GM19099 (cell line): Measurements from ENCODE around the gene WNK2.

Experiments
- POLR2A ChIP-seq: IDR thresholded peaks from 3 replicates; pipeline ENCODE4 v1.6.1; 2011; ENCODE audit warnings: low read depth; ENCODE audit not compliant: insufficient read length; ENCODE audit errors: extremely low read depth

WNK2 gene

DNA sequence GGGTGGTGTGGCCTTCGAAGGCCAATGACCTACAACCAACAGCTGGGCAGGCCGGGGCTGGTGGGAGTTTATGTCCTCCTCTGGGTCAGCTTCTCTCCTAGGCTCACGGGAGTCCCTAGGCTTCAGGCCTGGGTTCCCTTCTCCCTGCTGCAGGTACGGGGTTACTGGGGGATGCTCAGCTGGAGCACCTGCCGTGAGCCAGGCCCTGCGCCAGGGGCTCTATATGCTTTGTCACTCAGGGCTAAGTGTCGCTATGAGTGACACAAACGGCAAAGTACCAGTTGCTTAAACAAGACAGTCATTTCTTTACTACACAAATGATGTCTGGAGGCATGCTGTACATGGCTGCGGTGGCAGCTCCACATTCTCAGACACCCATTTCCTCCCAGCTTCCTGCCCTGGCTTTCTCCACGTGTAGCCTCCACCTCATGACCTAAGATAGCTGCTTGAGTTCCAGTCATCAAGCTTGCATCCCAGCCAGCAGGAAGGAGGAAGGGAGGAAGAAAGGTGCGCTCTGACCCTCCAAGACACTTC lies 27.4 kb upstream of the WNK2 start:
- TF ChIP-seq POLR2A: no peak

DNA sequence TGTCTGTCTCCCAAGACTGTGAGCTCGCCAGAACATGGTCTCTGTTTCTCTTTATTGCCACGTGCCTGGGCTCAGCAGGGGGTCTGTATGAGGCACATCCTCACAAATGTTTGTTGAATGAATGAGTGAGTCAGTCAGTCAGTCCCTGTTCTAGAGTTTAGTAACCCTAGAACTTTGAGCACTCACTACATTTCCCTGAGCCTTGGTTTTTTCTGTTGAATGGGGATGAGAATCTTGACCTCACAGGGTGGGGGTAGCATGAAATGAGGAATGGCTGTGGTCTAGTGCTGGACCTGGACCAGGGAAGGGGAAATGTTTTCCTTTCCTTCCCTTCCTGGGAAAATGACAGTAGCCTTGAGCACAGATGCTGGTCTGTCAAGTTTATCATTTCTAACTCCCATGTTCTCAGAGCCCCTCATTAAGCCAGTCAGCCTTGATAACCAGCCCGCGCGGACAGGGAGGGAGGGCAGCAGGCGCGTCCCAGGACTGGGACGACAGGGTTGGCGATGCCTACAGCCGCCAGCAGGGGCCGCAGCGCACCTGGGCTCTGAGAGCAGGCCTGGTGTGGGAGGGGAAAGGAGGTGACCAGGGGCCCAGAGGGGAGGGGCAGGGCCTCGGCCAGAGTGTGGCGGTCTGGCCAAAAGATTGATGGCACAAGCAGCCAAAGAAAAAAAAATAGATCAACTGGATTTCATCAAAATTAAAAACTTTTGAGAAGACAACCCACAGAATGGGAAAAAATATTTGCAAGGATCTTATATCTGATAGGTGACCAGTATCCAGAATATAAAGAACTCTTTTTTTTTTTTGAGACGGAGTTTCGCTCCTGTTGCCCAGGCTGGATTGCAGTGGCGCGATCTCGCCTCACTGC lies 24.1 kb upstream of the WNK2 start:
- TF ChIP-seq POLR2A: no peak

DNA sequence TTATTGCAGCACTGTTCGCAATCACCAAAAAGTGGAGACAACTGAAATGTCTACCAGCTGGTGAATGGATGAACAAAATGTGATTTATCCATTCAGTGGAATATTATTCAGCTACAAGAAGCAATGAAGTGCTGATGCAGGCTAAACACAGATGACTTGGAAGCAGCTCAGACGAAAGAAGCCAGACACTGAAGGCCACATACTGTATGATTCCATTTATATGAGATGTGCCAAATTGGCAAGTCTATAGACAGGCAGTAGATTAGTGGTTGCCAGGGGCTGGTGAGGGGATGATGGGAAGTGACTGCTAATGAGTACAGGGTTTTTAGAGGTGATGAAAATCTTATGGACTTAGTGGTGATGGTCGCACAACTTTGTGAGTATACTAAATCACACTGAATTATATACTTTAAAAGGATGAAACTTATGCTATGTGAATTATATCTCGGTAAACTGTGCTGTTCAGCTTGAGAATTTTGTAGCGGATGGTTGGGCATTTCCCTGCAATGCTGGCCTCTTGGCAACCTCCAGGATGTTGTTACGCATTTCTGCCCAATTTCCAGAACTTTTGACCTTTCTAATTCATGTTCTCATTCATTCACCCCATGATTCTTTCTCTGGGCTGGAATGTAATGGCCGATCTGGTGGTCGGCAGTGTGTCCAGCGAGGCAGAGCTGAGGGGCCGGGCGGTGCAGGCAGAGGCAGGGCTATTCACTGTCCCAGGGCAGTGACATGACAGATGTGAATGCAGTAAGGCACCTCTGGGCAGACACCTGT lies 22.0 kb upstream of the WNK2 start:
- TF ChIP-seq POLR2A: no peak

- TF ChIP-seq POLR2A: no peak
These were observed 19.9 kb upstream of the WNK2 start for GRCh38 chr9:93164085-93164484.

DNA sequence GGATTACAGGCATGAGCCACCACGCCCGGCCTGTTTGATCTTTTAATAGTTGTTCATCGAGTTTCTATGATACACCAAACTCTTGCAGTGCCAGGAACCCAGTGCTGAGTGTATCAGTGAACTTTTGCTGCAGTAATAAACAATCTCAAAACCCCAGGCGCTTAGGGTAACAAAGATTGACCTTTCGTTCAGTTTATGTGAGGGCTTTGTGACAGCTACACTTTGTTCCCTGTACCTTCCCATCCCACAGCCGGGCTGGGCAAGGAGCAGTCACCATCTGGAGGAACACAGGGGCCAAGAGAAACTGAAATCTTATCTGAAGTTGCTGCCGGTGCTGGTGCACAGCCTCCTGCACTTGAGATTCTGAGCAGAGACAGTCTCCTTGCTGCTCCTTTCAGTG lies 17.2 kb upstream of the WNK2 start:
- TF ChIP-seq POLR2A: no peak

DNA sequence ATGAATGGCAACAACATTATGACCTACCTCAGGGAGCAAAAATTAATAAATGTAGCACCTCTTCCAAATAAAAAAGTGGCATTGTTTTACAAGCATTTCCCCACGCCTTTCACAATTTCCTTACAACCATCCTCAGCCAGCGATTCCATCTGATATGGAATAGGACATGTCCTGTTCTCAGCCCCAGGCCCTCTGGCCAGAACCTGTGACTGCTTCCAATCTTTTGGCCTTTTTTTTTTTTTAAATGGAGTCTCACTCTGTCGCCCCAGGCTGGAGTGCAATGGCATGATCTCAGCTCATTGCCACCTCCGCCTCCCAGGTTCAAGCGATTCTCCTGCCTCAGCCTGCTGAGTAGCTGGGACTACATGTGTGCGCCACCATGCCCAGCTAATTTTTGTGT lies 16.8 kb upstream of the WNK2 start:
- TF ChIP-seq POLR2A: no peak

GRCh38 chr9:93167838-93168237 lies 16.1 kb upstream of the WNK2 start:
- no peak for TF ChIP-seq POLR2A

DNA sequence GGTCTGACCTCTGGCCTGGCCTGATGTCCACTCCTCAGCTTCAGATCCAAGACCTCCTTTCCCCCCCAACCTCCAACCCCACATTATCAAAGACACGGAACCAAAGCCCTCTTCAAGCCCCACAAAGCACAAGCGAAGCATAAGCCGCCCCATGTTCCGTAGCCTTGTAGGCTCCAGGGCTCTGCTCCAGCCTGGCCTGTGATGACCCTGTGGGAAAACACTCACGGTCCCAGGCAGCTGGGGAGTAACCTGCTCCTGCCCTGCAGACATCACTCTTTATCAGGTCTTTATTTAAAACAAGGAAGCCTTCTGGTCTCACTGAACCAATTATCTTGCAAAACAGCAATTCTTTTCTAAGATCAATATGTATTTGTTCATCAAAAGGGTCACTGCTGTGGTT lies 15.4 kb upstream of the WNK2 start:
- no peak for TF ChIP-seq POLR2A

- TF ChIP-seq POLR2A: no peak
These were observed 14.5 kb upstream of the WNK2 start for GRCh38 chr9:93169444-93169843.

- no peak for TF ChIP-seq POLR2A
These were observed 13.4 kb upstream of the WNK2 start for GRCh38 chr9:93170571-93170970.

DNA sequence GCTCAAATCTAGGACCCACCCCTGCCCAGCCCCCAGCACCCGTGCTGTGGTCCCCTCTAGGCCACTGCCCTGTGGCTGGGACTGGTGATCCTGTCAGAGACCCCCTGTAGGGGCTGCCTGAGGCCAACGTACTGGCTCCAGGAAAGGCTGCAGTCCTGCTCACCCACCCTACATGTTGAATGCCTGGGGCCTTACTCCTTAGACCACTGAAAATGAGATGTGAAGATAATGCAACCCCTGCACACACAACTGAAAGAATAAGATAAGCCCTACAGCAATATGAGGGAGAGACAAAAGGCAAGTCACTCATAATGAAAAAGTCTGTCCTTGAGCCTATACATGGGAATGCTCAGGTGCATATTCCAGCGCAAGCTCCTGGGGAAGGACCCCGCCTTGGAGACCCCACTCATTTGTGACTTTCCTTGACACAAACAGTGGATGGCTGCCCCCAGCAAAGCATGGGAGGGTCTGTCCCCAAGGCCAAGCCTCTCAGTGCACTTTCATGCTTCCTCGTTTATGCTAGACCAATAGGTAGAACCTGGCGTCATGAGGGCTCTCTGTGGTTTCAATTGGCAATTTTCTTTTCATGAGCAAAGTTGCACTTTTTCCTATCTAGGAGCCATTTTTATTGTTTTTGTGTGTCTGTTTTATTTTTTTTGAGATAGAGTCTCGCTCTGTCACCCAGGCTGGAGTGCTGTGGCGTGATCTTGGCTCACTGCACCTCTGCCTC lies 12.5 kb upstream of the WNK2 start:
- TF ChIP-seq POLR2A: no peak

DNA sequence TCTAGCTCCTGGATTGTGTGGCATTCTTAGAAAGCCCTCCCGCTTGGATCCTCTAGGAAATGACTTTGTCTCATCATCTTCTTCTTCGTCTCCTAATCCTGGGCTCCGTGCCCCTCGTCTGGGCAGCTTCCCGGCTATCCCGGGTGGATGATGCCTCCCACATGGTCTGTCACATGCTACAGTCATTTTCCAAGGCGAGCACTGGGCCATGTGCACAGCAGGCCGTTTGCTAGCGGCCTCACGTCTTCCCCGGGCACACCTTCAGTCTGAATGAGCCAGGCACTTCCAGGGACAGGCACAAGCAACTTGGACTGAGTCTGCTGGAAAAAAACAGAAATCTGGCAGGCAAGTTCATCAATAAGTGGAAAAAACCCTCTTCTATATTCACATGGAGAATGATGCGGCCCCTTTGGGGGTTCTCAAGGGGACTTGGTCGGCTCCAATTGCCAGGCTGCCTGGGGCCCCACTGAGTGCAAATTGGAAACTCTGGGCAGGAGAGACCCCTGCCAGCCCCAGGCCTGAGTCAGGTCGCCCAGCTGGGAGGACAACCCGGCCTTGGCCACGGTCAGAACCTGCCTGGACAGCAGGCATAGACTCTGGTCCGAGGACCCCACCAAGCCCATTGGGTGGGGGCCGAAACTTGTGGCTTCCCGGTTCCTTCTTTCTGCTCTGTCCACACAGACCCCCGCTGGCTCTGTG lies 11.1 kb upstream of the WNK2 start:
- no peak for TF ChIP-seq POLR2A

- TF ChIP-seq POLR2A: no peak
These were observed 10.4 kb upstream of the WNK2 start for GRCh38 chr9:93173365-93174051.

DNA sequence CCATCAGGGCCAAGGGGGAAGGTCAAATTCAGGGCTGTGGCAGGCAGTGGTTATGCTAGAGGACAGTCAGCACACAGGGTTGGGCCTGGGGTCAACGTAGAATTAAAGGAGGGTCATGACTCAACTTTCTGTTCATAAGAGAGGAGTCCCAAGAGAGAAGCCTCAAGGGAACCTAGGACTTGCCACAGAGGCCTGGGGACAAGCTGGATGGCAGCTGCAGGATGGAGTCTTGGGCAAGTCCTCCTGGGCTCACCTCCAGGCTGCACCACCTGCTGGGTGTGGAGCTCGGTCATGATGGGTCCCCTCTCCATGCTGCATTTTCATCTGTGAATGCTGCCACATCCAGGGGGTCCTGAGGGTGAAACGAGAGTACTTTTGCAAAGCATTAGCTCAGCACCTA lies 9.0 kb upstream of the WNK2 start:
- no peak for TF ChIP-seq POLR2A
